ENCODE results near the gene FAM149B1.

Gene FAM149B1

DNA sequence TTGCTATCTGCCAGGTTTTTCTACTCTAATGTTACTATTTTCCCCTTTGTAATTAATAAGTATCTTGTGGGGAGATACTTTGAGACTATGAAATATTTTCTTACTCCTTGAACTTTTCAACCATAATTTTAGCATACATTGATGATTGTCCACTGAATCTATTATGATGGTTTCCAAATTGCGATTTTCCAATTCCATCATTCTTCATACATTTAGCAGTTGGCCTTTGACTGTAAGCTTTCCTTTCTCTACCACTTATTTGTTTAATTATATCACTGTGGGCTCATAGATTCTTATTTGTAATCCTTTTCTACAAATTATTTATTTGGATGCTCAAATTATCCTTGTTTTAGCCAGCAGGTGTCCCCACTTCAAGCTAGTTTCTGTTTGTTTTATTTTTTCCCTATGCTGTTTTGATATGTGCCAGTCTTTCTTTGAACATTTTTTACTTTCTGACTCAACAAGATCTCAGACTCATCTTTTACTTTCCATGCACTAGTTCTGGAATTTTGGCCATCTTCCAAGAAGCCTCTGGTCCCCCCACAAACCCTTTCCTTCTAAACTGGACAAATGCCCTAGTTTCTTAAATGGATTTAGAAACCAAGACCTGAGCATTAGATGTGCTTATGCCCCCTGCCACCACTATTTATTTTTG, 95.9 kb downstream of the FAM149B1 start:
- DNase-seq (ENCODE audit: extremely low read depth in 1 of 2, low read depth in 1 of 2) = no peak

DNA sequence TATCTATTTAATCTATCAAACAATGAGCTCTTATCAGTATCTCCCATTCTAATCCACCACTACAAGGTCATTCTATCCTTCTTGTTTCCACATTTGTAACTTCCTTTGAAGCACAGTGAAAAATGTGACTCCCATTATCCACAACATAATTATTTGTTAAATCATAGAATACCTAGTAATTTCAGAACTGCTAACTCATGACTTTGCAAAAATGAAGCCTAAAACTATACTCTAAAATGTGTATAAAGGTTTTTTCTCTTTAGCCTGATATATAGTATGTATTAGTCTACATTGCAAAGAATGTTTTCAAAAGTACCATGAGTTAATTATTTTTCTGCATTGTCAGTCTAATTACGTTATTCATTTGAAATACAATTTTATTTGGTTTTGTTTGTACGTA, 96.5 kb downstream of the FAM149B1 start:
- DNase-seq (ENCODE audit: extremely low read depth in 1 of 2, low read depth in 1 of 2) = no peak

DNA sequence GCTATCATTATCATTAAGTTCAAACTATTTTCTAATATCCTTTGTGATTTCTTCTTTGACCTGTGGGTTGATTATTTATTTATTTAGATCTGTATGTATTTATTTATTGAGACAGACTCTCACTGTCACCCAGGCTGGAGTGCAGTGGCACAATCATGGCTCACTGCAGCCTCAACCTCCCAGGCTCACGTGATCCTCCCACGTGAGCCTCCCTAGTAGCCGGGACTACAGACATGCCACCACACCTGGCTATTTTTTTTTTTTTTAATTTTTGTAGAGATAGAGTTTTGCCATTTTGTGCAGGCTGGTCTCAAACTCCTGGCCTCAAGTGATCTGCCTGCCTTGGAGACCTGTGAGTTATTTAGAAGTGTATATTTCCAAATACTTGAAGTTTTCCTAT, 113.2 kb downstream of the FAM149B1 start:
- no peak for DNase-seq (ENCODE audit: extremely low read depth in 1 of 2, low read depth in 1 of 2)

DNA sequence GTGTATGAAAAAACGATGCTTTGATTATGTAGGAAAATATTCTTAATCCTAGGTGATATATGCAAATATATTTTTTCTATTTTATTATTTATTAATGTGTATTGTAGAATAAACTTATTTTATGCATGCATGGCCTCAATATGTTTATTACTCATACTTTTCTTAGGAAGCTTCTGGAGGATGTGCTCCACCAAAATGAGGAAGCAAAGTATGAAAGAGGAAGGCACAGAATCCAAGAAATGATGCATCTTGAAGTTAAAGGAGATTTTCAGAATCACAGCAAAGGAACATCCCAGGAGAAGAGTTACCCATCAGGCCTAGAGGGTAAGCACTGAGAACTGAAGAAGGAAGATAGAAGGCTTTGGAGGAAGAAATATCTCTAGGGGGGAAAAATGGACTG, 119.5 kb downstream of the FAM149B1 start:
- DNase-seq (ENCODE audit: extremely low read depth in 1 of 2, low read depth in 1 of 2) = no peak

DNA sequence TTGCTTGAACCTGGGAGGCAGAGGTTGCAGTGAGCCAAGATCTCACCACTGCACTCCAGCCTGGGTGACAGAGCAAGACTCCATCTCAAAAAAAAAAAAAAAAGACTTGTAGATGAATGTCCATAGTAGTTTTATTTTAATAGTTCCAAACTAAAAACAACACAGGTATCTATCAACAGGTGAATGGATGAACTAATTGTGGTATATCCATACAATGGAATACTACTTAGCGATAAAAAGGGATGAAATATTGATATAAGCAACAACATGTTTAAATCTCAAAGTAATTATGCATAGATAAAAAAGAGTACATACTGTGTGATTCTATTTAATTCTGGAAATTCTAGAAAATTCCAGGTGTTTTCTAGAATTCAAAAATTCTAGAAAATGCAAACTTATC, 122.0 kb downstream of the FAM149B1 start:
- DNase-seq (ENCODE audit: extremely low read depth in 1 of 2, low read depth in 1 of 2) = no peak

DNA sequence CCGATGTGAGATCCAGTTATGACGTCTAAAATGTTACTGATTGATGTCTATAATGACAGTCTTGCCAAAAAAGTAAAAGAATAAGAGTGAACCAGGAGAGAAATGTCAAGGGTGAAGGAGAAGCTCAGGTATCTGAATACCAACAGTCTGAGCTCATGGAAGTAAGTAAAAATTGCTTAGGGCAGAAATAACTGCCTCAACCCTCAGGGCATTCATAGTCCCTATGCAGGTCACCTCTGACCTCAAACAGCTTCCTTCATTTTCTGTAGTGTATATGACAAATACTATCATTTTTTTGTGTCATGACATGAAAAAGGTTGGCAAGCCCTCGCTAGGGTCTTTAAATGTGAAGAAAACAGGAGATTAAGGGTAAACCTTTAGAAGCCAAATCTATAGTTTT, 125.5 kb downstream of the FAM149B1 start:
- DNase-seq (ENCODE audit: extremely low read depth in 1 of 2, low read depth in 1 of 2) = no peak
